SIG-M5 (cell line): Measurements from ENCODE around the gene LONP1.
"Not testable (repeated sequence)": the region's sequence is repeated elsewhere in the genome, so short reads cannot be mapped to it uniquely, and the experiment has no call there.

ENCODE experiments used
- DNase-seq: peaks from one replicate; lab custom pipeline; 2025; lab: John Stamatoyannopoulos, UW

LONP1 gene

GRCh38 chr19:5713228-5713627 is 6.7 kb downstream of the LONP1 start:
- no peak for DNase-seq

GRCh38 chr19:5711713-5712161 is 8.2 kb downstream of the LONP1 start:
- DNase-seq: no peak

- DNase-seq: no peak
Observed at GRCh38 chr19:5711025-5711424, 8.9 kb downstream of the LONP1 start.

- DNase-seq: no peak
Observed at GRCh38 chr19:5707576-5708575, 12.1 kb downstream of the LONP1 start.

- DNase-seq: no peak
Observed at GRCh38 chr19:5706876-5707573, 12.9 kb downstream of the LONP1 start.

- no peak for DNase-seq
Observed at GRCh38 chr19:5705552-5705951, 14.4 kb downstream of the LONP1 start.

GRCh38 chr19:5703819-5704818 is 15.8 kb downstream of the LONP1 start:
- DNase-seq: no peak

GRCh38 chr19:5702053-5702410 is 17.9 kb downstream of the LONP1 start:
- not testable (repeated sequence) for DNase-seq

- DNase-seq: no peak
Observed at GRCh38 chr19:5700455-5701092, 19.4 kb downstream of the LONP1 start.

GRCh38 chr19:5698635-5699422 is 21.1 kb downstream of the LONP1 start:
- DNase-seq: no peak

GRCh38 chr19:5697890-5698634 is 21.9 kb downstream of the LONP1 start:
- no peak for DNase-seq

- no peak for DNase-seq
Observed at GRCh38 chr19:5697022-5697889, 22.7 kb downstream of the LONP1 start.

- no peak for DNase-seq
Observed at GRCh38 chr19:5696196-5697021, 23.5 kb downstream of the LONP1 start.

- no peak for DNase-seq
Observed at GRCh38 chr19:5695649-5696195, 24.2 kb downstream of the LONP1 start.

GRCh38 chr19:5694956-5695648 is 24.8 kb downstream of the LONP1 start:
- DNase-seq: no peak

- DNase-seq: no peak
Observed at GRCh38 chr19:5694167-5694955, 25.6 kb downstream of the LONP1 start.
